WTC11 (cell line): ENCODE results near the gene PLD5. TPM values are rescaled to one million over a fixed set of nuclear protein-coding genes. Genes with fewer than 3 reads are reported as not detected.

ENCODE experiments used
- ATAC-seq: fragments of 200-7000 bp; cut with Tn5 transposase; 2 replicates; pipeline ENCODE4 v1.10.0; 2021; ENCODE audit warnings: mild to moderate bottlenecking, moderate library complexity
- CTCF ChIA-PET: fragments of 300-600 bp; sonication (Branson Sonifier 250); formaldehyde crosslinking; loops from one replicate; lab custom pipeline; 2021; ENCODE audit warnings: antibody characterized with exemption; lab: Charles Lee
- POLR2A ChIA-PET: fragments of 350-600 bp; sonication (Branson Sonifier 250); formaldehyde crosslinking; loops from one replicate; lab custom pipeline; 2021; ENCODE audit warnings: antibody characterized with exemption; lab: Charles Lee
- DNase-seq: peaks from one replicate; pipeline ENCODE4 v3.0.0; 2021; ENCODE audit warnings: low spot score
- H3K27ac Mint-ChIP-seq: 2 replicates; pipeline ENCODE4 v1.8.0; 2021; ENCODE audit warnings: mixed read lengths
- H3K27me3 Mint-ChIP-seq: 2 replicates; pipeline ENCODE4 v1.8.0; 2021; ENCODE audit warnings: low read depth, mild to moderate bottlenecking, moderate library complexity, mixed read lengths
- H3K36me3 Mint-ChIP-seq: 2 replicates; pipeline ENCODE4 v1.8.0; 2021; ENCODE audit warnings: mixed read lengths
- H3K4me1 Mint-ChIP-seq: 2 replicates; pipeline ENCODE4 v1.8.0; 2022; ENCODE audit warnings: mixed read lengths
- H3K4me3 Mint-ChIP-seq: 2 replicates; pipeline ENCODE4 v1.8.0; 2021; ENCODE audit warnings: mild to moderate bottlenecking, moderate library complexity, mixed read lengths
- H3K9me3 Mint-ChIP-seq: 2 replicates; pipeline ENCODE4 v1.8.0; 2021; ENCODE audit warnings: mixed read lengths
- CREB1 ChIP-seq: sonication (generic); formaldehyde crosslinking; IDR thresholded peaks from 2 replicates; pipeline ENCODE4 v1.8.0; 2023; ENCODE audit warnings: mild to moderate bottlenecking, missing genetic modification reagents
- ELF4 ChIP-seq: sonication (generic); formaldehyde crosslinking; IDR thresholded peaks from 2 replicates; pipeline ENCODE4 v1.8.1; 2022; ENCODE audit warnings: low read depth, mild to moderate bottlenecking, moderate library complexity, missing genetic modification reagents
- FOXP4 ChIP-seq: sonication (generic); formaldehyde crosslinking; IDR thresholded peaks from 2 replicates; pipeline ENCODE4 v1.8.0; 2022; ENCODE audit warnings: mild to moderate bottlenecking, missing genetic modification reagents
- RORB ChIP-seq: fragments of 250-450 bp; sonication (Bioruptor Pico); IDR thresholded peaks from 2 replicates; pipeline ENCODE4 v1.9.0; 2021; ENCODE audit warnings: mild to moderate bottlenecking
- SP1 ChIP-seq: sonication (generic); formaldehyde crosslinking; conservative IDR thresholded peaks from 2 replicates; pipeline ENCODE4 v1.8.1; 2022; ENCODE audit warnings: missing genetic modification reagents
- STAT6 ChIP-seq: sonication (generic); formaldehyde crosslinking; conservative IDR thresholded peaks from 2 replicates; pipeline ENCODE4 v1.8.1; 2023; ENCODE audit warnings: mild to moderate bottlenecking, low read depth, missing genetic modification reagents, moderate library complexity
- TCF7 ChIP-seq: sonication (generic); formaldehyde crosslinking; IDR thresholded peaks from 2 replicates; pipeline ENCODE4 v1.8.0; 2022; ENCODE audit warnings: mild to moderate bottlenecking, low read depth, missing genetic modification reagents, moderate library complexity
- TEAD1 ChIP-seq: sonication (generic); formaldehyde crosslinking; IDR thresholded peaks from 2 replicates; pipeline ENCODE4 v1.8.0; 2022; ENCODE audit warnings: mild to moderate bottlenecking, missing genetic modification reagents
- TEAD4 ChIP-seq: sonication (generic); formaldehyde crosslinking; IDR thresholded peaks from 2 replicates; pipeline ENCODE4 v1.8.0; 2022; ENCODE audit warnings: mild to moderate bottlenecking, missing genetic modification reagents
- ZNF317 ChIP-seq: sonication (generic); formaldehyde crosslinking; IDR thresholded peaks from 2 replicates; pipeline ENCODE4 v1.8.1; 2023; ENCODE audit warnings: low read depth, mild to moderate bottlenecking, moderate library complexity, missing genetic modification reagents, borderline replicate concordance
- ZNF532 ChIP-seq: fragments of 250-450 bp; sonication (Bioruptor Pico); IDR thresholded peaks from 2 replicates; pipeline ENCODE4 v1.9.0; 2021; ENCODE audit warnings: mild to moderate bottlenecking, borderline replicate concordance
- total RNA-seq: library from RNA; stranded (reverse); gene quantifications from 3 replicates; pipeline ENCODE4 v1.2.3, GENCODE V29; 2021
- TF ChIP-seq, protein P1 (sequence below): sonication (generic); formaldehyde crosslinking; IDR thresholded peaks from 2 replicates; pipeline ENCODE4 v1.8.0; 2023; ENCODE audit warnings: missing genetic modification reagents
- TF ChIP-seq, protein P2 (sequence below): fragments of 200-600 bp; IDR thresholded peaks from 2 replicates; pipeline ENCODE4 v1.8.0; 2022; ENCODE audit warnings: antibody characterized with exemption

The PLD5 gene
- total RNA-seq, 1 experiment from 2014 or later, result 6.4 TPM

GRCh38 chr1:242205622-242206489 lies 318.6 kb downstream of the PLD5 start (continued):
- no peak for TF ChIP-seq ZNF532 (CRISPR knock-in tag)

- Mint-ChIP-seq H3K4me3 (no peak overlapping the region), H3K27ac (no peak overlapping the region)
Measured at GRCh38 chr1:242203262-242203661, 321.2 kb downstream of the PLD5 start.

DNA sequence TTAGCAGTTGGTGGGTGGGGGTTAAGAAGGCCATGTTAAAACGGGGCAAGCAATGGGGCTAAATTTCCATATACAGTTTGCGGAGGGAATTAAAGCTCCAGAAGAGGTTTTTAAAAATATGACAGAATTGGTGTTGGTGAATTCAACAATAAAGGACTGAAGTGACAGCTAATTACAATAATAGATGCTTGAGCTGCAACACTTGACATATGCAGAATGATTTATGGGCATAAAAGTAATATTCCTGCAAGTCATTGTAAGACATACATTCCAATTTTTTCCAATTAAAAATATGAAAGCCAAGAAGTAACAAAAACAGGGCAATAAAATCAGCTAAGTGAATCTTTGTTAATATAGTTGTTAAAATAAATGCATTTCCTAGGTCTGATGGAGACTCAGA lies 323.4 kb downstream of the PLD5 start:
- no peak for ATAC-seq
- TF ChIP-seq CREB1 (CRISPR knock-in tag), result no peak
- TF ChIP-seq, protein P1, sequence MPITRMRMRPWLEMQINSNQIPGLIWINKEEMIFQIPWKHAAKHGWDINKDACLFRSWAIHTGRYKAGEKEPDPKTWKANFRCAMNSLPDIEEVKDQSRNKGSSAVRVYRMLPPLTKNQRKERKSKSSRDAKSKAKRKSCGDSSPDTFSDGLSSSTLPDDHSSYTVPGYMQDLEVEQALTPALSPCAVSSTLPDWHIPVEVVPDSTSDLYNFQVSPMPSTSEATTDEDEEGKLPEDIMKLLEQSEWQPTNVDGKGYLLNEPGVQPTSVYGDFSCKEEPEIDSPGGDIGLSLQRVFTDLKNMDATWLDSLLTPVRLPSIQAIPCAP (CRISPR knock-in tag), result no peak
- TF ChIP-seq, all 79 proteins: peak for 0
- Mint-ChIP-seq H3K4me3 (no peak overlapping the region), H3K27ac (no peak overlapping the region), H3K9me3 (peaks cover 16% of the 10 kb centered on the region), H3K36me3 (peaks cover 17% of the 10 kb centered on the region; the same call in 1 of the 2 replicates), H3K4me1 (peaks cover 44% of the 10 kb centered on the region), H3K27me3 (no peaks in the 10 kb centered on the region)
- DNase-seq, result no peak
- CTCF ChIA-PET, result no interaction called here
- POLR2A ChIA-PET, result no interaction called here

More at GRCh38 chr1:242203262-242203661, 321.2 kb downstream of the PLD5 start:
- TF ChIP-seq ELF4 (CRISPR knock-in tag) (no peak), TEAD1 (CRISPR knock-in tag) (no peak), RORB (CRISPR knock-in tag) (no peak), TCF7 (no peak), ZNF317 (no peak)
- TF ChIP-seq, protein P2, sequence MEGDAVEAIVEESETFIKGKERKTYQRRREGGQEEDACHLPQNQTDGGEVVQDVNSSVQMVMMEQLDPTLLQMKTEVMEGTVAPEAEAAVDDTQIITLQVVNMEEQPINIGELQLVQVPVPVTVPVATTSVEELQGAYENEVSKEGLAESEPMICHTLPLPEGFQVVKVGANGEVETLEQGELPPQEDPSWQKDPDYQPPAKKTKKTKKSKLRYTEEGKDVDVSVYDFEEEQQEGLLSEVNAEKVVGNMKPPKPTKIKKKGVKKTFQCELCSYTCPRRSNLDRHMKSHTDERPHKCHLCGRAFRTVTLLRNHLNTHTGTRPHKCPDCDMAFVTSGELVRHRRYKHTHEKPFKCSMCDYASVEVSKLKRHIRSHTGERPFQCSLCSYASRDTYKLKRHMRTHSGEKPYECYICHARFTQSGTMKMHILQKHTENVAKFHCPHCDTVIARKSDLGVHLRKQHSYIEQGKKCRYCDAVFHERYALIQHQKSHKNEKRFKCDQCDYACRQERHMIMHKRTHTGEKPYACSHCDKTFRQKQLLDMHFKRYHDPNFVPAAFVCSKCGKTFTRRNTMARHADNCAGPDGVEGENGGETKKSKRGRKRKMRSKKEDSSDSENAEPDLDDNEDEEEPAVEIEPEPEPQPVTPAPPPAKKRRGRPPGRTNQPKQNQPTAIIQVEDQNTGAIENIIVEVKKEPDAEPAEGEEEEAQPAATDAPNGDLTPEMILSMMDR, result no peak
- H3K4me1 Mint-ChIP-seq, result peaks cover 35% of the 10 kb centered on the region
- no peaks in the 10 kb centered on the region; the same call in 1 of the 2 replicates for H3K27me3 Mint-ChIP-seq
- DNase-seq, result no peak
- H3K36me3 Mint-ChIP-seq, result peaks cover 17% of the 10 kb centered on the region; the same call in 1 of the 2 replicates
- ChIA-PET POLR2A (no interaction called here), CTCF (no interaction called here)
- peaks cover 21% of the 10 kb centered on the region for H3K9me3 Mint-ChIP-seq
- peak; percentile 60 for ATAC-seq

DNA sequence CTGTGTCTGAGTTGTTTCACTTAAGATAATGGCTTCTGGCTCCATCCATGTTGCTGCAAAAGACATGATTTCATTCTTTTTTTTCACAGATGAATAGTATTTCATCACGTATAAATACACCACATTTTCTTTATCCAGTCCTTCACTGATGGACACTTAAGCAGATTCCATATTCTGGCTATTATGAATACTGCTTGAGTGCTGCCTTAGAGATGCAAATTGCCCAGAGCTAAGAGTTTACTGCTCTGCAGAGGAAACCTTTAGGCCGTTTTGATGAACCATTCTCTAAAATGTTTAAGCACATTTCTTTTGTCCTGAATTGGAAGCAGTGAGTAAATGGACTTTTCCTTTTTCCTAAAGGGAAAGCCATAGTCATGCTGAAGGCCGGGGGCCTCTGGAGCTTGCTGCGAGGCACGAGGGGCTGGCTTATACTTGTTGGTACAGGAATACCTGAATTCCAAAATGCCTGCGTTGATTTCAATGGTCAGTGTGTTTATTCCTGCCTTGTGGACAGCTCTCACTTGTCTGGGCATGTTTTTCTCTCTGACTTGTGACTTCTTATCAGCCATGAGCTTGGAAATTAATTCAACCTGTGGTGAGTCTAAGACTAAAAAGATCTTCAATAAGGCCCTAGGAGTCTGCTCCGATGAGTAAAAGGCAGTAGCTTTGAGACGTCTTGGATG lies 324.6 kb downstream of the PLD5 start:
- H3K4me3 Mint-ChIP-seq, result no peak overlapping the region
- H3K36me3 Mint-ChIP-seq, result peaks cover 17% of the 10 kb centered on the region; the same call in 1 of the 2 replicates
- POLR2A ChIA-PET, result no interaction called here
- peaks cover 16% of the 10 kb centered on the region for H3K9me3 Mint-ChIP-seq
- peaks cover 43% of the 10 kb centered on the region for H3K4me1 Mint-ChIP-seq
- DNase-seq, result no peak
- CTCF ChIA-PET, result interaction anchor here (0.9 kb wide), 1 partner anchor 11 kb away, joined by 3 read pairs; no protein-coding TSS in a partner anchor
- H3K27me3 Mint-ChIP-seq, result no peaks in the 10 kb centered on the region
- ATAC-seq, result no peak
- peak overlapping the region; percentile 39; the same call in 1 of the 2 replicates for H3K27ac Mint-ChIP-seq
- TF ChIP-seq, protein P1 (CRISPR knock-in tag), result no peak
- TF ChIP-seq FOXP4 (CRISPR knock-in tag), result no peak
- no peak for TF ChIP-seq TEAD4 (CRISPR knock-in tag)
- no peak for TF ChIP-seq SP1 (CRISPR knock-in tag)
- TF ChIP-seq STAT6 (CRISPR knock-in tag), result no peak
